Ascending aorta (tissue), 2 donors: Measurements from ENCODE around the gene SALL2. TPM values are rescaled to one million over a fixed set of nuclear protein-coding genes. Genes with fewer than 3 reads are reported as not detected.
A peak's percentile ranks its signal among the peaks of the same experiment; 100 is the strongest.

Source experiments
- DNase-seq, 2 donors: peaks; one replicate each; pipeline ENCODE4 v3.0.0-alpha.2; 2019; ENCODE audit warnings: low spot score in 2 of 2
- H3K27ac ChIP-seq, 2 donors: fragments of 200-600 bp; sonication (generic); one replicate each; pipeline ENCODE4 v1.5.1; 2016 to 2017; ENCODE audit warnings: mild to moderate bottlenecking in 1 of 2
- H3K27me3 ChIP-seq: fragments of 200-600 bp; sonication (generic); one replicate; pipeline ENCODE4 v1.5.1; 2017
- H3K36me3 ChIP-seq, 2 donors: fragments of 200-600 bp; sonication (generic); one replicate each; pipeline ENCODE4 v1.5.1; 2016
- H3K4me1 ChIP-seq, 2 donors: fragments of 200-600 bp; sonication (generic); one replicate each; pipeline ENCODE4 v1.5.1; 2016 to 2017; ENCODE audit warnings: mild to moderate bottlenecking in 1 of 2
- H3K4me3 ChIP-seq, 2 donors: fragments of 200-600 bp; sonication (generic); one replicate each; pipeline ENCODE4 v1.5.1; 2016 to 2017; ENCODE audit warnings: mild to moderate bottlenecking in 1 of 2
- H3K9me3 ChIP-seq, 2 donors: fragments of 200-600 bp; sonication (generic); one replicate each; pipeline ENCODE4 v1.5.1; 2016
- intact Hi-C: fragments of 100-400 bp; cut with DNase I; formaldehyde crosslinking; loops from one replicate; pipeline ENCODE4 v1.15.1; 2023
- total RNA-seq: library from RNA; depleted of rRNA; stranded (reverse); fragments of >200 nt; gene quantifications from one replicate; pipeline ENCODE4 v1.1.0, GENCODE V29; 2016
- TF ChIP-seq, protein P1 (sequence below), 3 experiments: fragments of 200-600 bp in 2 of 3; fragments of 450-650 bp in 1 of 3; sonication (generic) in 2 of 3; IDR thresholded peaks; one replicate each; pipeline ENCODE4 v1.5.1; 2016 to 2019; ENCODE audit warnings: antibody characterized with exemption in 3 of 3, mild to moderate bottlenecking in 1 of 3, moderate library complexity in 1 of 3

The SALL2 gene
- total RNA-seq, 1 donor from 2014 or later = 18.0 TPM

DNA sequence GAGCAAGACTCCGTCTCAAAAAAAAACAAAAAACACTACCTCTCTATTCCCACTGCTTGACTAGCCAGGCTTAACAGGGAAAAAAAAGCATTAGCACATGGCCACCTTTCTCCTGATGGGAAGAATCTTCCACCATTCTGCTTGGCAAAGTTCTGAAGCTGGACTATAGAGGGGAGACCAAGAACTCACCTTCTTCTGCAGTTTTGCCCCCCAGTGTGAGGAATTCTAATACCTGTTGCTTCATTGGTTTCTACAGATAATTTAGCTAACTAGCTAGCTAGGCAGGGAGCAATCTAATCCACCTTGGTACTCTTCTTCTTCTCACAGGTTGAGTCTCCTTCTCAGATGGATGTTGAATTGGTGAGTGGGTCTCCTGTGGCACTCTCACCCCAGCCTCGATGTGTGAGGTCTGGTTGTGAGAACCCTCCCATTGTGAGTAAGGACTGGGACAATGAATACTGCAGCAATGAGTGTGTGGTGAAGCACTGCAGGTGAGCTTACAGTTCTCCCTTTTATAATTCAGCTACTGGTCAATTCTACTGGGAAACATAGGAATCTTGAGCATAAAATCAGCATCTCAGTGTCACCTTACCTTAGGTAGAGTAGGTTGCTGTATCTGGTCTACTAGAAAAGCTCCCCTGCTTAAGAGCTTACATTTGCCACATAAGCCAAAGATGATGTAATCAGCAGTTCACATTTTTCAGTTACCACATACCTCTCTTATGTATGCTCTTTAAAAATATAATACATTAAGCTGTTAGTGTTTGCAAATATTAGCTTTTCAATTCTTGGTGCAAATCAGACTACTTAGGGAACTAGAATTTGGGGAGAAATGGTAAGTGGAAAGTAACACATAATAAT is 31.0 kb downstream of the SALL2 start:
- no peak for DNase-seq
- TF ChIP-seq, protein P1, sequence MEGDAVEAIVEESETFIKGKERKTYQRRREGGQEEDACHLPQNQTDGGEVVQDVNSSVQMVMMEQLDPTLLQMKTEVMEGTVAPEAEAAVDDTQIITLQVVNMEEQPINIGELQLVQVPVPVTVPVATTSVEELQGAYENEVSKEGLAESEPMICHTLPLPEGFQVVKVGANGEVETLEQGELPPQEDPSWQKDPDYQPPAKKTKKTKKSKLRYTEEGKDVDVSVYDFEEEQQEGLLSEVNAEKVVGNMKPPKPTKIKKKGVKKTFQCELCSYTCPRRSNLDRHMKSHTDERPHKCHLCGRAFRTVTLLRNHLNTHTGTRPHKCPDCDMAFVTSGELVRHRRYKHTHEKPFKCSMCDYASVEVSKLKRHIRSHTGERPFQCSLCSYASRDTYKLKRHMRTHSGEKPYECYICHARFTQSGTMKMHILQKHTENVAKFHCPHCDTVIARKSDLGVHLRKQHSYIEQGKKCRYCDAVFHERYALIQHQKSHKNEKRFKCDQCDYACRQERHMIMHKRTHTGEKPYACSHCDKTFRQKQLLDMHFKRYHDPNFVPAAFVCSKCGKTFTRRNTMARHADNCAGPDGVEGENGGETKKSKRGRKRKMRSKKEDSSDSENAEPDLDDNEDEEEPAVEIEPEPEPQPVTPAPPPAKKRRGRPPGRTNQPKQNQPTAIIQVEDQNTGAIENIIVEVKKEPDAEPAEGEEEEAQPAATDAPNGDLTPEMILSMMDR (IDR thresholded peaks at IDR 0.05) = no peak
- Histone ChIP-seq H3K27me3 (no peaks in the 10 kb centered on the region), H3K9me3 (no peaks in the 10 kb centered on the region), H3K36me3 (peaks cover 65 to 93% of the 10 kb centered on the region in 2 donors), H3K27ac (no peak overlapping the region), H3K4me1 (no peaks in the 10 kb centered on the region), H3K4me3 (no peak overlapping the region)
- intact Hi-C loops = no loop called here

DNA sequence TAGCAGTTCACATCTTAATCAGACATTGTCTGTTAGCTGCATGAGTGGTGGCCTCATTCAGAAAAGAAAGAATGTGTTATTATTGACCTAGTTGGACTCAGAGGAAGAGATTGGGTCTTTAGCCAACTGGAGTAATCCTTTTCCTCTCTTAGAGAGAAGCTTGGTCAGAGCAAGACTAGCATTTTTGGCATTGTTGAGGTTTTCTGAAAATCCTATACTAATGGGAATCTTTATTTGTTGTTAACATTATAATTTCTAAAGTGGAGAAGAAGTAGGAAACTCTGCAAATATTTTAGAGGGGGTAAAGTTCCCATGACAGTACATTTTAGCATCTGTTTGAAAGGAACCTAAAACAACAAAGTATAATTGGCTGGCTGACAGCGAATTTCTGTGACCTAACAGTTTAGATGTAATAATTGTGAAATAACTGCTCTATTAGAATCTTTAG is 39.5 kb downstream of the SALL2 start:
- H3K4me1 ChIP-seq = no peaks in the 10 kb centered on the region
- DNase-seq = no peak
- H3K9me3 ChIP-seq = no peaks in the 10 kb centered on the region
- no peak overlapping the region for H3K4me3 ChIP-seq
- TF ChIP-seq, protein P1 (IDR thresholded peaks at IDR 0.05) = no peak
- no peak overlapping the region for H3K27ac ChIP-seq
- intact Hi-C loops = no loop called here
- H3K36me3 ChIP-seq = peaks cover 46 to 49% of the 10 kb centered on the region in 2 donors
- H3K27me3 ChIP-seq = no peaks in the 10 kb centered on the region

DNA sequence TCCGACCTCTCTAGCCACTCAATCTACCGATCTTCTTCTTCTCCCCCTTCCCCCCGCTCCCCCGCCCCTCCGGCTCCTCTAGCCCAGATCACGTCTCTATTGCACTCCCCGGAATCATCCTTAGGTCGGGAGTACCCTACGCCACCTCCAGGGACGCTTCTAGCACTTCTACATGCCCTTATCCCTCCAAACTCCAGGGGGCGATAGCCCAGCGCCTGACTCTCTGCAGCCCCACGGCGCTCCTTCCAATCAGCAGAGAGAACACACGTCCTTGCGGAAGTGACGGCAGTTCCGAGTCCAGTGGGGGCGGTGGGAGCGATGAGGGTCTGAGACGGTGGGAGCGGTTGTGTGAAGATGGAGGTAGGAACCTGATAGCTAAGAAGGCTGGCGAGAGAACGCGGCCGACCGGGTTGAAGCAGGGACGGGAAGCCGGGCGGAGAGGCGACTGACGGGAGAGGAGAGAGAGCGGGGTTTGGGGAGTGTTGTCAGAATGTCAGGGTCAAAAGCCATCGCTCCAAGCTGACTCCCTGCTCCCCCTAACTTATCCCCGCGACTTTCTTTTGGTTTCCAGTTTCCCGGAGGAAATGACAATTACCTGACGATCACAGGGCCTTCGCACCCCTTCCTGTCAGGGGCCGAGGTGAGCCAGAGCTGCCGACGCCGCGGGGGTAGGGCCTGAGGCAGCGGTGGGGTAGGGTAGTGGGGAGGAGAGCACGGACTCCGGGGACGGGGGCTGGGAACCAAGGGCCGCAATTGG is 49.0 kb downstream of the SALL2 start, which contains the start of the genes RAB2B and TOX4:
Gene RAB2B (minus strand): TSS at position 35 of the 757 bp plus-strand sequence. CDS start 87 bp downstream, outside the sequence.
Gene TOX4 (plus strand): TSS at position 271 of the 757 bp plus-strand sequence. CDS start 84 bp downstream, at position 355.
- H3K36me3 ChIP-seq = peaks cover 6 to 22% of the 10 kb centered on the region in 2 donors
- H3K27me3 ChIP-seq = no peaks in the 10 kb centered on the region
- H3K9me3 ChIP-seq = no peaks in the 10 kb centered on the region
- H3K27ac ChIP-seq = peak within 1 kb of the TSS; percentile 85 to 90
- H3K4me3 ChIP-seq = peak within 1 kb of the TSS; percentile 80 to 86
- TF ChIP-seq, protein P1 (IDR thresholded peaks at IDR 0.05) = peak; percentile 97 to 98 (median 98)
- DNase-seq = peak; percentile 90 to 99
- intact Hi-C loops = loop anchor here (1.0 to 10.0 kb wide), 10 partner anchors 21 to 1368 kb away; partner anchors contain the start of genes CHD8, HNRNPC, METTL3 and PARP2
- peaks cover 4 to 16% of the 10 kb centered on the region in 2 donors for H3K4me1 ChIP-seq

DNA sequence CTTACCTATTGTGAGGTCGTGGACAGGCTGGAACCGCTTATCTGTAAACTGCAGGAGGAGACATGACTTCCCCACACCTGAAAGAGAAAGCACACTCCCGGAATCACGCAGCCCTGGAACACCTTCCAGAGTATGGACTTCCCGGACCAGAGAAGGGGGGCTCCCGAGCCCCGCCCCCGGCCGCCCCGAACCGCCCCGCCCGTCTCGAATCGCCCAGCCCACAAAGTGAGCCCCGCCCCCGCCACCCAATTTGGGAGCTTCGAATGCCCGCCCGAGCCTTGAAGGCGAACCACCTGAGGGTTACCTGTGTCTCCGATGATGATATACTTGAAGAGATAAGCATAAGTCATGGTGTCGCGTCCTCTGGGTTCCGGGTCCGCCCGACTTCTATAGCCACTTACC is 49.6 kb downstream of the SALL2 start:
- H3K36me3 ChIP-seq = peaks cover 6 to 22% of the 10 kb centered on the region in 2 donors
- no peak for DNase-seq
- H3K4me1 ChIP-seq = peaks cover 4 to 16% of the 10 kb centered on the region in 2 donors
- peak overlapping the region; percentile 80 to 86 for H3K4me3 ChIP-seq
- H3K9me3 ChIP-seq = no peaks in the 10 kb centered on the region
- H3K27me3 ChIP-seq = no peaks in the 10 kb centered on the region
- TF ChIP-seq, protein P1 (IDR thresholded peaks at IDR 0.05) = no peak
- intact Hi-C loops = loop anchor here (1.0 to 10.0 kb wide), 5 partner anchors 39 to 1368 kb away; partner anchors contain the start of genes HNRNPC and PARP2
- peak overlapping the region; percentile 85 to 90 for H3K27ac ChIP-seq

DNA sequence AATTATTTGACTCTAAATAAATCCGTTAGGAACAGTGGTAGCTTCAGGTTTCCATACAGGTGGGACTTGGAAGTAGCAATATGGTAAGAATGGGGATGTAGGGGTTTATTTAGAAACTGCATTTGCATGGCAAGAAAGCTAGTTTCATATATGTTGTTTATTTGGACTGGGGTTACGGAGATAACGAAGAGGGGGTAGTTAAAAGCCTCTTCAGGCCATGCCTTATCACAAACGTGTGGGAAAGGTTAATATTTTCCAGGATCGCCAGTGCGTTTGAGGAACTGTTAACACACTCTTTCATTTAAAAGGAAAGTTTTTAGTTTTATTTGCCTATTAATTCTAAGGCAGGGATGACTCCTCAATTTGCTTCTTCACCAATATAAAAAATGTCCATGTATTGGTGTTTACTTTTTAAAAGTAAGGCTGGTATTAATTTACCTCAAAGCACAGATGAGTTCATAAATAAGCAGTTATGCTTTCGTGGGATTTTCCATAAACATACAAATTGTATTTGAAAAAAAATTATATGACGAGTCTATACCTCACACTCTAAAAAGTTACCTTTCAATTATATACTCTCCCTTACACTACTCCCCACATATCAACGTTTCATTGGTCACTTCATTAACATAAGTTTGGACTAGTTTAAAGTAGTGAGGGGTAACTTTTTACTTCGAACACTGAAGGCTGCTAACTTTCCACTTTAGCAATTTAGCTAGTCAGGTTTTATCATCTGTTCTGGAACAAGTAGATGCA is 50.2 kb downstream of the SALL2 start:
- intact Hi-C loops = loop anchor here (1.0 to 10.0 kb wide), 5 partner anchors 39 to 1369 kb away; partner anchors contain the start of genes HNRNPC and PARP2
- H3K36me3 ChIP-seq = peaks cover 4 to 22% of the 10 kb centered on the region in 2 donors
- TF ChIP-seq, protein P1 (IDR thresholded peaks at IDR 0.05) = no peak
- peak overlapping the region; percentile 80 to 86 for H3K4me3 ChIP-seq
- DNase-seq = no peak
- H3K4me1 ChIP-seq = peaks cover 4 to 16% of the 10 kb centered on the region in 2 donors
- H3K27ac ChIP-seq = peak overlapping the region; percentile 85 to 90
- H3K9me3 ChIP-seq = no peaks in the 10 kb centered on the region
- no peaks in the 10 kb centered on the region for H3K27me3 ChIP-seq
